Hepatocyte (in vitro differentiated cells): ENCODE measurements around the gene KIF20B.

Source experiments
- CTCF ChIP-seq: fragments of 200-600 bp; sonication (generic); IDR thresholded peaks from 2 replicates; pipeline ENCODE4 v1.5.1; 2016; ENCODE audit warnings: antibody characterized with exemption, mild to moderate bottlenecking; ENCODE audit not compliant: poor library complexity
- EZH2 ChIP-seq: fragments of 200-600 bp; sonication (generic); IDR thresholded peaks from 2 replicates; pipeline ENCODE4 v1.6.1; 2016; ENCODE audit warnings: antibody characterized with exemption, mild to moderate bottlenecking, borderline replicate concordance

GRCh38 chr10:89699581-89700064, 1.8 kb upstream of the KIF20B start:
- no peak for TF ChIP-seq CTCF
- TF ChIP-seq EZH2, result no peak
